Pancreas (tissue), 10 donors: ENCODE data around the gene TNFSF4. TPM values are rescaled to one million over a fixed set of nuclear protein-coding genes. Genes with fewer than 3 reads are reported as not detected.

ENCODE experiments used
- ATAC-seq, 4 donors: fragments of 200-7000 bp; cut with Tn5 transposase; one replicate each; pipeline versions ENCODE4 v1.8.0 to v1.9.1; 2020; ENCODE audit warnings: mild to moderate bottlenecking in 4 of 4, moderate library complexity in 4 of 4
- DNase-seq, 6 donors: peaks; one replicate each; pipeline ENCODE4 v3.0.0-alpha.2; 2020
- FAIRE-seq: peaks from 2 replicates; lab custom pipeline; 2012; peaks lifted over from hg19 to GRCh38; lab: Jason Lieb, UNC
- H3K27ac ChIP-seq, 4 donors: fragments of 200-600 bp; sonication (generic); 1 replicate in 3 of 4; 2 replicates in 1 of 4; pipeline versions ENCODE4 v1.5.0 to v1.8.0; 2020
- H3K27me3 ChIP-seq, 4 donors: fragments of 200-600 bp; one replicate each; pipeline ENCODE4 v1.8.0; 2021
- H3K36me3 ChIP-seq, 3 donors: fragments of 200-600 bp; sonication (generic) in 1 of 3; one replicate each; pipeline versions ENCODE4 v1.5.0 to v1.8.0; 2020 to 2021
- H3K4me1 ChIP-seq, 3 donors: fragments of 200-600 bp; one replicate each; pipeline ENCODE4 v1.8.0; 2021
- H3K4me3 ChIP-seq, 4 donors: fragments of 200-600 bp; sonication (generic) in 2 of 4; one replicate each; pipeline versions ENCODE4 v1.5.0 to v1.8.0; 2020 to 2021
- H3K9me3 ChIP-seq, 4 donors: fragments of 200-600 bp; one replicate each; pipeline ENCODE4 v1.8.0; 2021
- CTCF ChIP-seq, 4 donors: fragments of 200-600 bp; sonication (generic) in 3 of 4; IDR thresholded peaks; one replicate each; pipeline versions ENCODE4 v1.5.0 to v1.8.0; 2021; ENCODE audit warnings: antibody characterized with exemption in 4 of 4
- WGBS, 2 donors: extraction: QIAGEN DNeasy Blood & Tissue Kit; methylation state at CpG; one replicate each; pipeline ENCODE4 v1.1.7; 2013; 5-methylcytosine and 5-hydroxymethylcytosine counted together
- intact Hi-C, 3 donors: fragments of 100-400 bp; cut with DNase I; formaldehyde crosslinking; loops; one replicate each; pipeline versions ENCODE4 v1.11.1 to v1.14.2; 2022
- polyA plus RNA-seq, 2 donors: library from polyadenylated mRNA; stranded (reverse); fragments of 200-250 nt; gene quantifications; one replicate each; pipeline ENCODE4 v1.2.3, GENCODE V29; 2013
- total RNA-seq, 6 donors: library from RNA; stranded (reverse); fragmentation: NEBNext Ultra II Directional in 4 of 6; extraction: Animal tissue kit (Norgen Biotek cat#: 25700) in 4 of 6; gene quantifications; one replicate each; pipeline versions ENCODE4 v1.2.1 to v1.2.4, GENCODE V29; 2021 to 2023
- donor health status: healthy with polysubstance abuse.
- donor health status: DM: no; HTN: no; CAD: no; lungs with moderate emphysema.
- donor health status: DM: no; HTN: no; CAD: no.
- donor health status: control.
- donor health status: control.
- donor health status: Bipolar disorder and iron deficiency.
- donor health status: DM: yes; HTN: yes; CAD: no.
- donor health status: DM: no; HTN: no; CAD: no.
- donor health status: DM: no; HTN: no; CAD: no.
- donor health status: DM: yes; HTN: yes; CAD: no.

Gene TNFSF4
- total and polyA plus RNA-seq, 8 donors = 0.25 to 1.1 (median 0.45) TPM

- FAIRE-seq (no peak), ATAC-seq (no peak), DNase-seq (no peak)
- Histone ChIP-seq H3K36me3 (no peaks in the 10 kb centered on the region), H3K4me3 (no peak overlapping the region), H3K27ac (no peak overlapping the region), H3K9me3 (no peaks in the 10 kb centered on the region), H3K4me1 (peaks cover 0 to 11% (median 3%) of the 10 kb centered on the region in 3 donors), H3K27me3 (no peaks in the 10 kb centered on the region)
- TF ChIP-seq CTCF (IDR thresholded peaks at IDR 0.05) = no peak
- WGBS, 2 donors = 71 to 73% methylated on average over 1 of the region's 1 CpG
- intact Hi-C loops = no loop called here
Observed at GRCh38 chr1:173210716-173211231, 3.6 kb upstream of the TNFSF4 start.

- H3K27ac ChIP-seq = no peak overlapping the region
- H3K9me3 ChIP-seq = no peaks in the 10 kb centered on the region
- H3K36me3 ChIP-seq = no peaks in the 10 kb centered on the region
- H3K4me3 ChIP-seq = no peak overlapping the region
- ATAC-seq (no peak), DNase-seq (no peak), FAIRE-seq (no peak)
- no peaks in the 10 kb centered on the region for H3K27me3 ChIP-seq
- peaks cover 0 to 11% (median 3%) of the 10 kb centered on the region in 3 donors for H3K4me1 ChIP-seq
- intact Hi-C loops = no loop called here
- 52 to 62% methylated on average over 2 of the region's 2 CpGs for WGBS, 2 donors
- TF ChIP-seq CTCF (IDR thresholded peaks at IDR 0.05) = no peak
Observed at GRCh38 chr1:173210283-173210682, 3.2 kb upstream of the TNFSF4 start.

GRCh38 chr1:173208868-173209267, 1.7 kb upstream of the TNFSF4 start:
- Histone ChIP-seq H3K36me3 (no peaks in the 10 kb centered on the region), H3K9me3 (no peaks in the 10 kb centered on the region), H3K27me3 (no peaks in the 10 kb centered on the region), H3K4me1 (peaks cover 0 to 11% (median 3%) of the 10 kb centered on the region in 3 donors), H3K4me3 (no peak overlapping the region), H3K27ac (no peak overlapping the region)
- 63% methylated on average over 4 of the region's 4 CpGs for WGBS, 2 donors
- no peak for FAIRE-seq
- TF ChIP-seq CTCF (IDR thresholded peaks at IDR 0.05) = no peak
- no peak for ATAC-seq
- no peak for DNase-seq
- intact Hi-C loops = loop anchor here in 1 of 3 donors (10.0 kb wide), 1 partner anchor 464 kb away; no protein-coding TSS in a partner anchor

GRCh38 chr1:173208146-173208545, 1.0 kb upstream of the TNFSF4 start:
- DNase-seq (no peak), ATAC-seq (no peak), FAIRE-seq (no peak)
- no peak overlapping the region for H3K27ac ChIP-seq
- intact Hi-C loops = loop anchor here in 1 of 3 donors (10.0 kb wide), 1 partner anchor 463 kb away; no protein-coding TSS in a partner anchor
- H3K4me3 ChIP-seq = no peak overlapping the region
- peaks cover 0 to 11% (median 3%) of the 10 kb centered on the region in 3 donors for H3K4me1 ChIP-seq
- WGBS, 2 donors = 79 to 94% methylated on average over 1 of the region's 1 CpG
- no peaks in the 10 kb centered on the region for H3K9me3 ChIP-seq
- H3K36me3 ChIP-seq = no peaks in the 10 kb centered on the region
- H3K27me3 ChIP-seq = no peaks in the 10 kb centered on the region
- no peak for TF ChIP-seq CTCF (IDR thresholded peaks at IDR 0.05)
